H7 (cell line): ENCODE results near the gene TRIM7. TPM values are rescaled to one million over a fixed set of nuclear protein-coding genes. Genes with fewer than 3 reads are reported as not detected.
"Not testable (repeated sequence)": the region's sequence is repeated elsewhere in the genome, so short reads cannot be mapped to it uniquely, and the experiment has no call there.

ENCODE experiments used
- DNase-seq: peaks from one replicate; pipeline ENCODE4 v3.0.0; 2012
- H3K27me3 ChIP-seq: 2 replicates; pipeline ENCODE4 v1.6.0; 2011; ENCODE audit warnings: mild to moderate bottlenecking, low read length; ENCODE audit not compliant: control insufficient read depth, insufficient read depth
- H3K36me3 ChIP-seq: replicated peaks from 2 replicates; pipeline ENCODE4 v1.5.1; 2011; ENCODE audit warnings: low read length; ENCODE audit not compliant: control insufficient read depth, insufficient read depth
- H3K4me3 ChIP-seq: 2 replicates; pipeline ENCODE4 v1.5.1; 2011; ENCODE audit warnings: low read depth, mild to moderate bottlenecking, control low read depth, low read length, moderate library complexity; ENCODE audit not compliant: insufficient read depth
- total RNA-seq: library from RNA; depleted of rRNA; stranded (reverse); fragments of >200 nt; shearing (Covaris generic); gene quantifications from 2 replicates; pipeline ENCODE4 v1.2.3, GENCODE V29; 2014

The TRIM7 gene
- total RNA-seq, 1 experiment from 2014 or later = 0.07 TPM

DNA sequence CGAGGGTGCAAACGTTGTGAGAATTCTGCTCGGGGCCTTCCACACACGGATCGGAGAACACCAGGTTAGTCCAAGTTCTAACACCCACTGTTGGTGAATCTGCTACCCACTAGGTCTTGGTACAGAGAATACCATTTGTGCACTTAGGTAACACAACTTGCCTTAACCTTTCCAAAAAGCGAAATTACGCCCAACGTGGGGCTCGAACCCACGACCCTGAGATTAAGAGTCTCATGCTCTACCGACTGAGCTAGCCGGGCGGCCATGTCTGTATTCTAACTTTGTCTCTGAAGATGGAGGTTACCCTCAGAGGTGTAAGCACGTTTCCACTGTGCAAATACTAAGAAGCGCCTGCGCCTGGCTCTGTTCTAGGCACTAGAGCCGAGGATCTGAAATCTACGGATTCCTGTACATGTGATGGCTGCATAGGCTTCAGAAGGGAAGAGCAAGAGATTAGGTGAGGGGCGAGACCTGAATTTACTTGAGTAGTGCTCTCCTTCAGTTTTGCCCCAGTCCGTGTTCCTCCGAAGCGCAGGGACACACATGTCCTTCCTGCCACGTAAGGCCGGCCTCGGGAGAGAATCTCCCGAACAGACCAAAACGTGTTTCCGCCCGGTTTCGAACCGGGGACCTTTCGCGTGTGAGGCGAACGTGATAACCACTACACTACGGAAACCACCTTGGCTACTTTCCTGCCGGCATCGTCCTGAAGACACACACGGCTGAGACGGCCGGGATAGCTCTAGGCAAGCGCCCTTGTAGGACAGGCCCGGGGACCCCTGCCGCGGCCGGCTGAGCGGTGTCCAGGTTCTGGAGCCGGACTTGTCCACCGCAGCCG lies 17.0 kb upstream of the TRIM7 start:
- Histone ChIP-seq H3K36me3 (peaks cover 3% of the 10 kb centered on the region), H3K27me3 (peaks cover 4% of the 10 kb centered on the region; the same call in 1 of the 2 replicates), H3K4me3 (peak overlapping the region; percentile 90)
- DNase-seq = peak; percentile 86

DNA sequence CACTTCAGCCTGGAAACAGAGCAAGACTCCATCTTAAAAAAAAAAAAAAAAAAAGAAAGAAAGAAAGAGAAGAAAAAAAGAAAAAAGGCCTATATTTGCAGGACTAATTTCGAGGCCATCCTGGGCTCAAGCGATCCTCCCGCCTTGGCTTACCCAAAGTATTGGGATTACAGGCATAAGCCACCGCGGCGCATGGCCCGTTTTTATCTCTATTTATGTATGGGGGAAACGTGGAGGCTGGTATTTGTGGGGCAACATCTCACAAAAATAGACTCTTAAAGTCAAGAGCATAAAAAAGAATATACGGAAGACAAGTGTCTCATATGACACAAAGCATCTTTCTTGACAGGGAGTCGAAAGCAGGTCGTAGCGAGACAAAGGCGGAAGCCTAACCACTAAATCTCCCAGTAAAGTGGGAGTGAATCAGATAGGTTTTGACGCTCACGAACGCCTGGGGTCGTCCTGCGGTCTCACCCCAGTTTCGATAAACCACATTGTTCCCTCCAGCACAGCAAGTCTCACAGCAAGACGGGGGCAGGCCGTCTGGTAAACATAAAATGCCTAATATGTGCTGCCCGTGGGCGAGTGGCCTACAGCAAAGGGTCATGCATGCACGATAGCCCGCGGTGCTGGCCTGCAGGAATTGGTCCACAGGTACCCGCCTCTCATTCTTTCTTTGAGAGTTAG lies 16.3 kb upstream of the TRIM7 start:
- no peak for DNase-seq
- Histone ChIP-seq H3K4me3 (peak overlapping the region; percentile 90), H3K36me3 (peaks cover 2% of the 10 kb centered on the region), H3K27me3 (peaks cover 10% of the 10 kb centered on the region; the same call in 1 of the 2 replicates)

DNA sequence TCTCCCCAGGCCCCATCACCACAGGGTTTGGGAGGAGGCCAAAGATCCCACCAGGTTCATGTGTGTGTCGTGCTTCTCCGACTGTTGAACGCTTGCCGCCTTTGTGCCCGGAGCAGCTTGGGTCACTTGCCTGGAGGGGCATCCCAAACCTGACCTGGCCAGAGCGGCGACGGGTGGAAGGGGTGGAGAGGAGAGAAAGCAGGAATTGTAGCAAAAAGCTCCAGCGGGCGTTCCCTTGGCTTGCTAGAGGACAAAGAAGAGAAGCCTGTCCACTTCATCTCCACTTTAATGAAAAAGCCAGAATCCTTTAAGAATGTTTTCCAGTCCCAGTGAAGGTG lies 15.2 kb upstream of the TRIM7 start:
- Histone ChIP-seq H3K4me3 (no peak overlapping the region), H3K27me3 (peaks cover 11% of the 10 kb centered on the region; the same call in 1 of the 2 replicates), H3K36me3 (peaks cover 2% of the 10 kb centered on the region)
- no peak for DNase-seq

DNA sequence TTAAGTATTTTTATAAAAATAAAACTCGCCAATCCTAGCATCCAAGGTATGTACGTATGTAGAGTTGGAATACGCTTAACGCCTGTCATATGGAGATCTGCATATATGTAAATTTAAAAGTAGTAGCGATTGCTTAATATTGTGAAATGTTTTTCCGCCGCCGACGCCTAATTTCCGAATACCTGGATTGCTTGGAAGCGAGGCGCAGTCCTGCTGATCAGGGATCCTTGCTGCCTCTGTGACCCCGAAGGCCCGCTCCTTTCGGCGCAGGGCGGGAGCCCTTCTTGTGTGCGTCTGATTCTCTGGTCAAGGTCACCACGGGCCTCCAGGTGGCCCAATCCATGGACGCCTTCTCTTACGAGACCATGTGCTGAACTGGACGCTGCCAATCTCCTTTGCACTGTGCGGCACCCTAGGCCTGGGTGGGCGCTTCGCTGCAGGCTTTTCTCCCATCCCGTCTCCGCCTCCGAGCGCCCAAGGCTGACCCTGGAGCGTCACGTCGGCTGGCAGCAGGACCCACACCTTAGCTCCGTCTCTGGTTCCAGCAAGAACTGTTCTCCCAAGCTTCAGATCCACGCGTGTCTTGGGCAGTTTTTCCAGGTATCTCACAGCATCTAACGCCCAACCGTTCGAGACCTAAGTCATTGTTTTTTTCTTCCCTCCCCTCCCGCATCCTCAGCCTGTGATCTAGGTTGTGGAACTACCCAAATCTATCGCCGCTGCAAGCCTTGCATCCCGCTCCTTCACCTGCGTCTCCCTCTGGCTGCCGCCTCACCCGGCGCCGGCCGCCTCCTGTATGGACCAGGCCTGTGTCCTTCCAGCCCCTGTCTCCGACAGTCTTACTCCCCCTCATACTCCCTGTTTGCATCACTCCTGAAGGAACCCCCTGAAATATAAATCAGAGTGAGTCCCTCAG lies 14.5 kb upstream of the TRIM7 start:
- Histone ChIP-seq H3K4me3 (no peak overlapping the region), H3K27me3 (peaks cover 11% of the 10 kb centered on the region; the same call in 1 of the 2 replicates), H3K36me3 (no peaks in the 10 kb centered on the region)
- DNase-seq = no peak

DNA sequence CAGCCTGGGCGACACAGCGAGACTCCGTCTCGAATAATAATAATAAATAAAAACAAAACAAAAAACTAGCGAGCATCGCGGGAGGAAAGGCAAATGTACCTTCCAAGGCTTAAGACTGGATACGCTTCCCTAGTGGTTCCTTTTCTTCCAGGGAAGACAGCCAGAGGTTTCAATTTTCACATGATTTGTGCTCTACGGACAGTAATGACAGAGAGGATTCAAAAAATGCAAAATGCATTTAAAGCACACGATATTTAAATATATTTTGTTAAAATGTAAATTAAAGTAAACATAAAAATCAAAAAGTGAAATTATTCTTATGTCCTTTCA lies 13.8 kb upstream of the TRIM7 start:
- no peaks in the 10 kb centered on the region for H3K36me3 ChIP-seq
- peak overlapping the region; percentile 66 for H3K4me3 ChIP-seq
- no peak for DNase-seq
- peaks cover 11% of the 10 kb centered on the region; the same call in 1 of the 2 replicates for H3K27me3 ChIP-seq

DNA sequence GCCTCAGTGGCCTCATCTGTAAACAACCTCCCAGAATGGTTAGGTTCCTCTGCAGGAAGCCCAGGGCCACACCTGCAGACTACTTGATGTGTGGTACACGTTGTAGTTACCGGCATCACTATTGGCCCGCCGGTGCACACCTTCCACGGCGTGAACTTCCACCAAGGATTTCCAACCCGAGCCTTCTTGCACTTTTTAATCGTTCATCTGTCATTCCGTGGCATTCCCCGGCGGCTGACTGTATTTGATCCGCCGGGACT lies 12.7 kb upstream of the TRIM7 start:
- H3K27me3 ChIP-seq = peaks cover 11% of the 10 kb centered on the region; the same call in 1 of the 2 replicates
- peak overlapping the region; percentile 66 for H3K4me3 ChIP-seq
- H3K36me3 ChIP-seq = no peaks in the 10 kb centered on the region
- DNase-seq = no peak

DNA sequence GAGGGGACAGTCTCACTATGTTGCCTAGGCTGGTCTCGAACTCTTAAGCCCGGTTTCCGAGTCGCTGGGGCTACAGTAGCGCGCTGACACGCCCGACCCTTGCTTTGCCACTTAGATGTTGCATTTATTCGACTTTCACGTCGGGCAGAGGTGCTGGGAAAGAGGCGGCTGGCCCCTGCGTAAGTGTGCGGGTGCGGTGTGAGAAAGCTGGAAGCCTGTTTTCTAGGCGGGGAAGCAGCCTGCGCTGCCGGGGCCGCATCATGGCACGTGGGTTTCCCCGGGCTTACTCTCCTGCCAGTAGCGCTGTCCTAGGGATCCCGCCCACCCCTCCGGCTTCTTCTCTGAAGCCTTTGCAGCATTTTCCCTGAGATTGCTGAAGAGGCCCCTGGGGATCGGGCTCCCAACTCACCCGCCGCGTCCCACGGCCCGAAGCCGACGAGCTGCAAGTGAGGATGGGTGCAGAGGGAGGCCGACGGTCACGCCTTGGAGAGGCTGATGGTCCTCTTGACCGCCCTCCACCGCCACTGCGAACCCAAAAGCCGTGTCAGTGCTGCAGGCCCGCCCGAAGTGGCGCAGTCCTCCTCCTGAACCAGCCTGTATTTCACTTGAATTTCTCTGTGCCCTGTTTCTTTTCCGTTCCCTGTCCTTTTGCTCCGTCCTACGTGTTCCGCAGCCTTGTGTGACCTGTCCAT lies 12.3 kb upstream of the TRIM7 start:
- DNase-seq = peak; percentile 82
- Histone ChIP-seq H3K36me3 (no peaks in the 10 kb centered on the region), H3K27me3 (peaks cover 11% of the 10 kb centered on the region; the same call in 1 of the 2 replicates), H3K4me3 (peak overlapping the region; percentile 66)

DNA sequence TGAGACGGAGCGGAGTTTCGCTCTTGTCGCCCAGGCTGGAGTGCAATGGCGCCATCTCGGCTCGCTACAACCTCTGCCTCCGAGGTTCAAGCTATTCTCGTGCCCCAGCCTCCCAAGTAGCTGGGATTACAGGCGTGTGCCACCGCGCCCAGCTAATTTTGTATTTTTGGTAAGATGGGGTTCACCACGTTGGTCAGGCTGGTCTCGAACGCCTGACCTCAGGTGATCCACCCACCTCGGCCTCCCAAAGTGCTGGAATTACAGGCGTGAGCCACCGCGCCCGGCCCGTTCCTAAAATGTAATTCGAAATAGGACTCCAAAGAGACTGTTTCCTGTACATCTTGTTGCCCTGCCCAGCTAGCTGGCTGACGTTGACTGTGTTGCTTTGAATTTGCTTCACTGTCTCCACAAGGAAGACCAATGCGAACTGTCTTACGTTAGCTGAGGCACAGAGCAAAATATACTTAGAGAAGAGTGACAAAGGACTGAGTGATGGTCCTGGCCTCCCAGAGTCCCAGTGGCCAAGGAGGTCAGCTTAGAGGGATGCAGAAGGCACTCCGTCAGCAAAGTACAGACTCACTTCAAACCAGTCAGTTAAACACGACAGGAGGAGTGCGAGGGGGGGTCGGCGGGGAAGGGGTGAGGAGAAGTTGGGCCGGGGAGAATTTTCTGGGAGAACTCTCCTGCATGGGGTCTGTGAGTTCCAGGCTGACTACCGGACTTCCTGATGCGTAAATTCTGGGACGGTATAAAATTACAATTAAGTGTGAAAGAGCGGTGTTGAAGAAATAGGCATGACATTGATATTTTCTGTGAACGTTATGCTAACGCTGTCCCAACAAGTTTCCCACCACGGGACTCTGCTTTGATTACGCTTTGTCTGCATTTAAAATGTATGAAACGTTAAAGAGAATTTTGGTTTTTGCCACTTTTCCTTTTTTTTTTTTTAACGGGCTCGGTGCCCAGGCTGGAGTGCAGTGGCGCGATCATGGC lies 11.3 kb upstream of the TRIM7 start:
- DNase-seq = no peak
- H3K4me3 ChIP-seq = peak overlapping the region; percentile 66
- H3K36me3 ChIP-seq = no peaks in the 10 kb centered on the region
- peaks cover 11% of the 10 kb centered on the region; the same call in 1 of the 2 replicates for H3K27me3 ChIP-seq

DNA sequence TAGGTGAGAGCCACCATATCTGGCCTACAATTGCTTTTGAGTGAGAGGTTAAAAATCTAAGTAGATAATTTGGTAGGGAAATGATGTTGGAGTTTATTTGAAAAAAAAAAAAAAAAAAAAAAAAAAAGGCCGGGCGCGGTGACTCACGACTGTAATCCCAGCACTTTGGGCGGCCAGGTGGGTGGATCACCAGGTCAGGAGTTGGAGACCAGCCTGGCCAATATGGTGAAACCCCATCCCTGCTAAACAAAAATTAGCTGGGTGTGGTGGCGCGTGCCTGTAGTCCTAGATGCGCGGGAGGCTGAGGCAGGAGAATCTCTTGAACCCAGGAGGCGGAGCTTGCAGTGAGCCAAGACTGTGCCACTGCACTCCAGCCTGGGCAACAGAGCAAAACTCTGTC lies 9.3 kb upstream of the TRIM7 start:
- peaks cover 11% of the 10 kb centered on the region; the same call in 1 of the 2 replicates for H3K27me3 ChIP-seq
- not testable (repeated sequence) for H3K36me3 ChIP-seq, DNase-seq, H3K4me3 ChIP-seq

DNA sequence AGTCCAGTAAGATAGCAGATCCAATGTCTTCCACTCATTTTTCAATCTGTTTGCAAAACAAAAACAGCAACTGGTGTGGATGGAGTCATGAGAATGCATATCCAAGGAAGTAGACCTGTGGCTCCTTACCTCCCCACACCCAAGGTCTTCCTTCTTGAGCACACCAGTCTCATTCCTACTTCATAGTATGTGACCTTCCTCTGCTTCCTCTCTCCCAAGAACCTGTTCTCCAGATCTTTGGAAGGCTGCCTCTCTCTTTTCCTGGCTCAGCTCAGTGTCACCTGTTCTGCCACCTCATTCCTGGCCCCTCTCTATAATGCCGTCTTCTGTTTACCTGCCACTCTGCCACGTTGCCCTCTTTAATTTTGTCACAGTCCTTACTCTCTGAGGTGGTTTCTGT lies 7.9 kb upstream of the TRIM7 start:
- Histone ChIP-seq H3K27me3 (peaks cover 11% of the 10 kb centered on the region; the same call in 1 of the 2 replicates), H3K4me3 (no peak overlapping the region), H3K36me3 (no peaks in the 10 kb centered on the region)
- no peak for DNase-seq

DNA sequence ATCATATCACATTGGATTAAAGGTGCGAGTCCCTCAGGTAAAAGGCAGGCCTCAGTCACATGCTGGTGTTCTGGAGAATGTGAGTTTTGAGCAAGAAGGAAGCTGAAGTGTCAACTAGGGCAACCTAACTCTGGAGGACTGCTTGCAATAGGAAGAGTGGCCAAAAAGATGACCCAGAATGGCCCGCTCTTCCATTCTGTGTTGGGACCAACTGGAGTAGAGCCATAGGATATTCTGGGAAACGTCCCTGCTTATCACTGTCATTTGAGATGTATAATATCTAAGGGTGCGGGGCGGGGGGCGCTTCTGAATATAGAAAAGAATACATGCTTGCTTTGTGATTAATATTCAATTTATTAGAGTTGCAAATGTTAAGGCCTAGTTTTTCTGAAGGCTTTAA lies 7.1 kb upstream of the TRIM7 start:
- Histone ChIP-seq H3K27me3 (peaks cover 8% of the 10 kb centered on the region; the same call in 1 of the 2 replicates), H3K36me3 (no peaks in the 10 kb centered on the region), H3K4me3 (no peak overlapping the region)
- peak; percentile 2 for DNase-seq

DNA sequence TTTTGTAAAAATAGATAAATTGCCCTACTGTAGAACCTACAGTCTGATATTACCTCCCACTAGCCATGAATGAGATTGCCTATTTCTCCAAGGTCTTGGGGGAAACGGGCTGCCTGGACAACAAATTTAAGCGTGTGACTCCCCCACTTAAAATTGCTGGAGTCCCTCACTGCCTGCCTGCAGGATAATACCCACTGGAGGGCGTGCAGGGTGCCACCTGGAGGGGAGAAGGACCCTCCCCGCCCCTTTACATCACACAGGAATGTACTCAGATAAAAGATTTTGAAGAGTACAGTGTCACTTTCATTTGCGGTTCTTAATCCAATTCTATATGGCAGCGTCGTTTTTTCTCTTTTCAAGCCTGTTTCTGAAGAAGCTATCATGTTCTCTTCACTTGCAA lies 6.2 kb upstream of the TRIM7 start:
- Histone ChIP-seq H3K4me3 (no peak overlapping the region), H3K36me3 (no peaks in the 10 kb centered on the region), H3K27me3 (peaks cover 5% of the 10 kb centered on the region)
- peak; percentile 55 for DNase-seq

DNA sequence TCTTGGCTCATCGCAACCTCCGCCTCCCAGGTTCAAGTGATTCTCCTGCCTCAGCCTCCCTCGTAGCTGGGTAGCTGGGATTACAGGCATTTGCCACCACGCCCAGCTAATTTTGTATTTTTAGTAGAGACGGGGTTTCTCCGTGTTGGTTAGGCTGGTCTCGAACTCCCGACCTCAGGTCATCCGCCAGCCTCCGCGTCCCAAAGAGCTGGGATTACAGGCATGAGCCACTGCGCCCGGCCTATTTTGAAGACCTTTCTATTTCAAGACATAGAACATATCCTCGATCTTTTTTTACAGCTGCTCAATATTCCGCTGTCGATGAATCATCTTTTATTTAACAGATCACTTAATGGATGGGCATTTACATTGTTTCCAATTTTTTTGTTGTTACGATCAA lies 5.7 kb upstream of the TRIM7 start:
- not testable (repeated sequence) for H3K27me3 ChIP-seq, DNase-seq, H3K4me3 ChIP-seq, H3K36me3 ChIP-seq
